Cortex of kidney (tissue), 1 donor: ENCODE data around the gene CACNA2D4.

Experiments used
- DNase-seq: peaks from one replicate; lab custom pipeline; 2025; lab: John Stamatoyannopoulos, UW

The CACNA2D4 gene

GRCh38 chr12:1815814-1816729, 102.4 kb downstream of the CACNA2D4 start:
- DNase-seq: no peak

GRCh38 chr12:1815108-1815507, 103.3 kb downstream of the CACNA2D4 start:
- no peak for DNase-seq

DNA sequence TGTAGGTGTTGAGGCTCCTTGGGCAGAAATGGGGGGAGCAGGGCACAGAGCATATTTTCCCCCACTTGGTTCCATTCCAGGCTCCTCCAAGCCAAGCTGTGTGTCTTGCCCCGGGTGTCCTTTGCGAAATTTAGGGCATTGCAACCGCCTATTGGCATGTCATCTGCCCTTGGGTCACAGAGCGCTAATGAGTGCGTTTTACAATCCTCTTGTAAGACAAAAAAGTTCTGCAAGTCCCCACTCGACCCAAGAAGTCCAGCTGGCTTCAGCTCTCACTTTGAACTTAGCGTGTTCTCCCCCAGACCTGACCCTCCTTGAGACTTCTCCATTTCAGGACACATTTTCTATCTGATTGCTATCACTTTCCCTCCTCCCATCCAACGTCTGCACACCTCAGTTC, 104.2 kb downstream of the CACNA2D4 start:
- DNase-seq: no peak

GRCh38 chr12:1812650-1813302, 105.7 kb downstream of the CACNA2D4 start:
- no peak for DNase-seq

- no peak for DNase-seq
These were observed 106.5 kb downstream of the CACNA2D4 start for GRCh38 chr12:1811948-1812291.

GRCh38 chr12:1811281-1811947, 107.0 kb downstream of the CACNA2D4 start:
- DNase-seq: no peak

- no peak for DNase-seq
These were observed 107.5 kb downstream of the CACNA2D4 start for GRCh38 chr12:1810931-1811280.

DNA sequence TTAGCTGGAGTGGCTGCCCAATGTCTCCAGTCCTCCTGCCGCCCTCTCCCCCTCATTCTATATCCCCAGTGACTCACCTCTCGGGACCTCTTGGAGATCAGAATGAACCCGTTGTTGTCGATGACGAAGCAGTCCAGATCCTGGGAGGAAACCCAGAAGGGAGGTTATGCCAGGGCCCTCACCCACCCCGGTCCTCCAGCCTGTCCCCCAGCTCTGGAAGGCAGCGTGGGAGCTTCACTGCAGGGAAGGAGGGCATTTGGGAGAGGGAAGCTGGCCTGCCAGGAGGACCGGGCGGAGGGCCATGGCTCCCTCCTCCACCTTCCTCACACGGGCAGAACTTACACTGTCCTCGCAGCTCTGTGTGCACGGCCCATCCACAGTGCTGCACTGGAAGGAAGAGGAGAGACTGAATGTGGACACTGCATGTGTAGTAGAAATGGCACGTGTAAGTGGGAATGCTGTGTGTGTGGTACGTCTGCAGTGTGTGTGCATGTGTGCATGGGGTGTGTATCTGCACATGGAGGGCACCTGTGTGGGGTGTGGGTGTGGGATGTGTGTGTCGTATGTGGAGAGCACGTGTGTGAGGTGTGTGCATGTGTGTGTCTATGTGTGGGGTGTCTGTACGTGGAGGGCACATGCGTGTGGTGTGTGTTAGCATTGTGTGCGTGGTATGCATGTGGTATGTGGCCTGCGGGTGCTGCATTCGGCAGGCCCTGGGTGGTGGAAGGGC, 108.1 kb downstream of the CACNA2D4 start:
- no peak for DNase-seq

DNA sequence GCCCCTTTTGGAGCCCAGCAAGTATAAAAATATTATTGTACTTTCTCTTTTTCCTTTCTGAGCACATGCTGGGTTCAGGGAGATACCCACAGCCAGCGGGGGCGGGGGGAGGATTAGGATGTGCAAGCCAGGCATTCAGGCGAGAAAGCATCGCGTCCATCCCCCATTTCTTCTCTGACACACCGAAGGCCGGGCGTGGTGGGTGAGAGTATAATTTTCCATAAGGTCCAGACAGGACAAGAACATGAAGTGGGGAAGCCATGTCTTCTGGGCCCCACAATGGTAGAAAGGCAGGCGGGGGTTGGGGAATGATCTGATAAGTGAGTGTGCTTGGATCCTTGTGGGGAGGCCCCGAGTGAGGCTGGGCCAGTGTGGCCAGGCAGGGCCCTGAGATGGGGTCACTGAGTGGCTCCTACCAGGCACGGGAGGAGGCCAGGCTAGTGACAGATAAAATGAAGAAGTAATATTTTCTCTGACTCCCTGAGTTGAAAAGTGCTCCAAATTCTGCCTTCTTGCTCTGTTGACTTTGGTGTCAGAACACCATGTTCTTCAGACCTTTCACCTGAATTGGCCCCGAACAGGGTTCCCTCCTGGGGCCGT, 108.8 kb downstream of the CACNA2D4 start:
- no peak for DNase-seq

DNA sequence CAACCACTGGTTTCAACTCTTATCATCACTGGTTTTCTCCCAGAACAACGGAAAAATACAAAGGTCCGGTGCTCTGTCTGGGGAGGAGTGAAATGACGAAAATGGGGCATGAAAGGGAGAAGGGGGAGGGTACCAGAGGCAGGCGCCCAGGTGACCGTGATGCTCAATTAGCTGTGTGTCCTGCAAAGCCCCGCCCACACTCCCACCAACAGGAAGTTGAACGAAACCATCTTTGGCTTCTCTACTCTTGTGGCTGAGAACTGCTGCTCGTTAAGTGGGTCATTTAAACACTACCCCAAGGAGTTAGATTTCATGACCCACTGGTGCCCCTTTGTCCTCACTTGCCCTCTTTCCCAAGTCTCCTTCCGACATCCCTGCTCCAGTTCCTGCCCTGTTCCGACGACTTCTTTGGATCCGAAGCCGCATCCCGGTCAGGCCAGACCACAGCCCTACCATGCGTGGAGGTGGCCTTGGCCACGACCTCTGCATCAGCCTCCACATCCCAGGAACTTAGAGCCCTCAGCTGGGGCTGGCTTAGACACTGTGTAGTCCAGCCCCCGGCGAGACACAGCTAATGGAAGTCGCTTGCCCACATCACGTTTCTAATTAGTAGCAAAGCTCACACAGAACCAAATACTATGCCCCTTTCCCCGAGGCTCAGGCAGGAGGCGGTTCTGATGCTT, 109.5 kb downstream of the CACNA2D4 start:
- no peak for DNase-seq

DNA sequence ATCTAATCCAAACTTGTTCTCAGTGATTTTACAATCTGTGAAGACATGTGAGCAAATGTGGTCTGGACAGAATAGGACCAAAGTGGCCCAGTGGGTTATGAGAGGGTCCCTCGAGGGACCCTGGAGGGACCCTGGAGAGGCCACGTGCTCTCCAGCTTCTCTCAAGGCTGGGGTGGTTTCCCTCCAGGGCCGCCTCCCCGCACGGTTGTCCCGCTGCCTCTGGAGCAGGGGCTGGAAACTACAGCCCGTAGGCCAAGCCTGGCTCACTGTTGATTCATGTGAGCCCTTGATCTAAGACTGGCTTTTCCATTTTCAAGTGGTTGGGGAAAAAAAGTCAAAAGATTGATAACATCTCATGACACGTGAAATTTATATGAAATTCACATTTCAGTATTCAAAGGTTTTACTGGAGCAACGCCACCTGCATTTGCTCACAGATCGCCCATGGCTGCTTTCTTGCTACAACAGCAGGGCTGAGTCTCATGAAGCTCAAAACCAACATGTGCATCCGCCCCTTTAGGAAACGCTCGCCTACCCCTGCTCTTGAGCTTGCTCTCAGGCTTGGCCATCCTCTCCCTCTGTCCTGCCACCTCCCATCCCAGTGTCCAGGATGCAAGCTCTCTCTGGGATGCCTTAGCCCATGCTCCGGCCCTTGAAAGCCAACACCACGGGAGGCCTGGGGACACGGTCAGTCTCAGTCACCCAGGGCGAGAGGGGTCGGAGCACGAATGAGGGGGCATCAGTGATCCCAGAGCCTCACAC, 110.2 kb downstream of the CACNA2D4 start:
- no peak for DNase-seq

- DNase-seq: no peak
These were observed 111.2 kb downstream of the CACNA2D4 start for GRCh38 chr12:1807087-1807860.

- DNase-seq: no peak
These were observed 112.0 kb downstream of the CACNA2D4 start for GRCh38 chr12:1806301-1807086.

DNA sequence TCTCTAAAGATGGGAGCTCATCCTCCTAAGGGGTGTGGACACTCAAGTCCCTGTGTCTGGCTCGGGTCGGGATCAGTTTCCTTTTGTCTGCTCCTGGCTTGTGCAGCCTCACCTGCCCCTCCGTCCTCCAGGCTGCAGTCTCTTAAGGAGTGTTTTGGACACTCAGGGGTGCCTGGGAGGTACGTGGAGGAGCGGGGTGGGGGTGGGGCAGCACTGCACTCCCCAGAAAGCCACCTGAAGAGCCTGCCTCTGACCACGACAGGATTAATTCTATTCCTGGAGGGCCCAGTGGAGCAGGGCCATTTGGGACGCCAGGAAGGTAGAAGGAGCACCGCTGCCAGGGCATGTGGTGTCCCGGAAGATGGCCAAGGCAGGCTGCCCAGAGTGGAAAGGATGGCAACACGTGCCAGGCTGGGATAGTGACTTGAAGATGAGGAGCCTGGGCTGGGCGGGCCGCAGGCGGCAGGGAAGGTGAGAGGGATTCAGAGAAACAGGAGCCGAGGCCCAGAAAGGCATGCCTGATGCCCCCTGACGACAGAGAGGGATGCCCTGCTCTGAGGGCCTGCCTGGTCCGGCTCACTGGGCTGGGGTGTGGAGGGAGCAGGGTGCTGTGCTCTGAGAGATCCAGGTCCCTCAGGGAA, 112.9 kb downstream of the CACNA2D4 start:
- no peak for DNase-seq

GRCh38 chr12:1804545-1805332, 113.7 kb downstream of the CACNA2D4 start:
- no peak for DNase-seq

GRCh38 chr12:1803736-1804135, 114.7 kb downstream of the CACNA2D4 start:
- no peak for DNase-seq

GRCh38 chr12:1801303-1801975, 117.0 kb downstream of the CACNA2D4 start:
- no peak for DNase-seq
